Measurements from ENCODE around the gene CTNNB1.

- no peak for TF ChIP-seq CTCF (IDR thresholded peaks at IDR 0.05; ENCODE audit: low read depth, low read length, poor library complexity, severe bottlenecking)
- TF ChIP-seq EZH2phosphoT487 (IDR thresholded peaks at IDR 0.05; ENCODE audit: borderline replicate concordance, low read length): no peak
Measured at GRCh38 chr3:41210966-41211365, 11.7 kb downstream of the CTNNB1 start.
